ENCODE results near the gene SHISAL1. TPM values are rescaled to one million over a fixed set of nuclear protein-coding genes. Genes with fewer than 3 reads are reported as not detected.

The SHISAL1 gene
- total RNA-seq (2022) (not detected in 2 replicates), Bru-seq, nascent RNA (percentile 1 among the genes with signal in this experiment), BruChase-seq, experiment 1, labeled RNA remaining after a 2-hour chase (percentile 1 among the genes with signal in this experiment), BruChase-seq, experiment 2, labeled RNA remaining after a 6-hour chase (percentile 3 among the genes with signal in this experiment)
- long read RNA-seq: 0 reads

DNA sequence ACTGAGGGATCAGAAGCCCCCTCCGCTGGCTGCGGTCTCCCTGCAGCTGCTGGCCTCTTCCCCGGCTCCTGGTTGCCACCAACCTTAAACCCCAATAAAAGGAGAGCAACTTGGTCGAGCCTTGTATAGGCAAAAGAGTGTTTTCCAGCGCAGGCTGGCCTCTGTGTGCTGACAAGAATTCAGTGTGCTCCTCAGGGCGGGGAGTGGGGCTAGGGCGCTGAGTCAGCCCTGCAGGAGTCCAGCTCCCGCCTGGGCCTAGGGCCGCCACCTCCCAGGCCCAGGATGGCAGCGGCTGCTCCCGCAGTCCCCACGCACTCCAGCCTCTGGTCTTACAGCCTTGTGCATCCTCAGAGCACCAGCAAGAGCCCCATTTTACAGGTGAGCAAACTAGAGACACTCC, at the start of gene SHISAL1:
Gene SHISAL1 (minus strand): TSS at position 186 of the 400 bp plus-strand sequence. CDS start 12,006 bp downstream, outside the sequence.
- Histone ChIP-seq H3K36me3 (ENCODE audit: control insufficient read depth, insufficient read depth, low read length) (no peaks in the 10 kb centered on the region), H3K4me1 (no peaks in the 10 kb centered on the region), H3K9me3 (no peaks in the 10 kb centered on the region), H3K4me3 (ENCODE audit: low read depth, low read length) (no peak within 1 kb of the TSS), H3K27me3 (replicated peaks; ENCODE audit: control insufficient read depth, insufficient read depth, low read length) (no peaks in the 10 kb centered on the region)
- DNase-seq: no peak
- BruUV-seq (replicated peaks): no TSS peak
- Mint-ChIP-seq H3K4me3 (ENCODE audit: unreplicated experiment) (no peak within 1 kb of the TSS), H3K27ac (ENCODE audit: unreplicated experiment) (no peak within 1 kb of the TSS), H3K9me3 (ENCODE audit: unreplicated experiment) (no peaks in the 10 kb centered on the region), H3K4me1 (ENCODE audit: low read depth, unreplicated experiment) (no peaks in the 10 kb centered on the region), H3K27me3 (ENCODE audit: insufficient read depth, unreplicated experiment) (no peaks in the 10 kb centered on the region), H3K36me3 (ENCODE audit: insufficient read depth, unreplicated experiment) (no peaks in the 10 kb centered on the region)
- CTCF ChIA-PET: no interaction called here
- POLR2A ChIA-PET: no interaction called here
- TF ChIP-seq, protein P1, sequence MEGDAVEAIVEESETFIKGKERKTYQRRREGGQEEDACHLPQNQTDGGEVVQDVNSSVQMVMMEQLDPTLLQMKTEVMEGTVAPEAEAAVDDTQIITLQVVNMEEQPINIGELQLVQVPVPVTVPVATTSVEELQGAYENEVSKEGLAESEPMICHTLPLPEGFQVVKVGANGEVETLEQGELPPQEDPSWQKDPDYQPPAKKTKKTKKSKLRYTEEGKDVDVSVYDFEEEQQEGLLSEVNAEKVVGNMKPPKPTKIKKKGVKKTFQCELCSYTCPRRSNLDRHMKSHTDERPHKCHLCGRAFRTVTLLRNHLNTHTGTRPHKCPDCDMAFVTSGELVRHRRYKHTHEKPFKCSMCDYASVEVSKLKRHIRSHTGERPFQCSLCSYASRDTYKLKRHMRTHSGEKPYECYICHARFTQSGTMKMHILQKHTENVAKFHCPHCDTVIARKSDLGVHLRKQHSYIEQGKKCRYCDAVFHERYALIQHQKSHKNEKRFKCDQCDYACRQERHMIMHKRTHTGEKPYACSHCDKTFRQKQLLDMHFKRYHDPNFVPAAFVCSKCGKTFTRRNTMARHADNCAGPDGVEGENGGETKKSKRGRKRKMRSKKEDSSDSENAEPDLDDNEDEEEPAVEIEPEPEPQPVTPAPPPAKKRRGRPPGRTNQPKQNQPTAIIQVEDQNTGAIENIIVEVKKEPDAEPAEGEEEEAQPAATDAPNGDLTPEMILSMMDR (IDR thresholded peaks at IDR 0.05; ENCODE audit: insufficient read depth in 1 of 2, low read depth in 1 of 2, low read length in 1 of 2, severe bottlenecking in 1 of 2, unreplicated experiment in 1 of 2): no peak
- intact Hi-C loops (cut with micrococcal nuclease; ENCODE audit: unreplicated experiment): no loop called here

DNA sequence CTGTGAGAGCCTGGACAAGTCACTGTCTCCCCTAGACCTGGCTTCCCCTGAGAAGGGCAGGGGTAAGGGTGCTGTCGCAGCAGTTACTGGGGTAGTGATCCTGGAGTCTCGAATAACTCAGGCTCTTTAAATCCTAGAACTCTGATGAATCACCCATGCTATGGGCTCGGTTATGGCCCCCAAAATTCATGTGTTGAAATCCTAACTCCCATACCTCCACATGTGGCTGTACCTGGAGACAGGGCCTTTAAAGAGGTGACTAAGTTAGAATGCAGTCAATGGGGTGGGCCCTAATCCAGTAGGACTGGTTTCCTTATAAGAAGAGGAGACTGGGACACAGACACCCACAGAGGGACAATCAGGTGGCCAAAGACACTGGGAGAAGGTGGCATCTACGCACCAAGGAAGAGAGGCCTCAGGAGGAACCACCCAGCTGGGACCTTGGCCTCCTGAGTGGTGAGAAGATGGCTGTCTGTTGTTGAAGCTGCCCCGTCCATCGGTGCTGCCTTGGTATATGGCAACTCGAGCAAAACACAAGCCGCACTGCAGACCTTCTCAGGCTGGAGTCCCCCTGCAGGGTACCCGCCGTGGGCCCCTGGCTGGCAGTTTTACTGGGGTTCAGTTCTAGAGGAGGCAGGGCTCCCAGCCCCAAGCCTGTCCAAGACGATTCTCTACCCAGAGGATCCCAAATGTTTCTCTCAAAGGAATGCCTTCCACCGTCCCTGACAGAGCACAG, 48.8 kb upstream of the SHISAL1 start:
- H3K4me1 Mint-ChIP-seq (ENCODE audit: low read depth, unreplicated experiment): no peaks in the 10 kb centered on the region
- TF ChIP-seq, protein P1 (IDR thresholded peaks at IDR 0.05; ENCODE audit: insufficient read depth in 1 of 2, low read depth in 1 of 2, low read length in 1 of 2, severe bottlenecking in 1 of 2, unreplicated experiment in 1 of 2): no peak
- peaks cover 12% of the 10 kb centered on the region for H3K27me3 Mint-ChIP-seq (ENCODE audit: insufficient read depth, unreplicated experiment)
- no peaks in the 10 kb centered on the region for H3K9me3 Mint-ChIP-seq (ENCODE audit: unreplicated experiment)
- H3K27ac Mint-ChIP-seq (ENCODE audit: unreplicated experiment): no peak overlapping the region
- no peaks in the 10 kb centered on the region for H3K36me3 Mint-ChIP-seq (ENCODE audit: insufficient read depth, unreplicated experiment)
- H3K4me1 ChIP-seq: no peaks in the 10 kb centered on the region
- H3K4me3 ChIP-seq (ENCODE audit: low read depth, low read length): no peak overlapping the region
- H3K4me3 Mint-ChIP-seq (ENCODE audit: unreplicated experiment): no peak overlapping the region
- no TSS peak for BruUV-seq (replicated peaks)
- intact Hi-C loops (cut with micrococcal nuclease; ENCODE audit: unreplicated experiment): loop anchor here (10.0 kb wide), 1 partner anchor 83 kb away; no protein-coding TSS in a partner anchor
- POLR2A ChIA-PET: no interaction called here
- CTCF ChIA-PET: no interaction called here
- no peaks in the 10 kb centered on the region for H3K36me3 ChIP-seq (ENCODE audit: control insufficient read depth, insufficient read depth, low read length)
- no peaks in the 10 kb centered on the region for H3K9me3 ChIP-seq
- DNase-seq: no peak
- no peaks in the 10 kb centered on the region for H3K27me3 ChIP-seq (replicated peaks; ENCODE audit: control insufficient read depth, insufficient read depth, low read length)

DNA sequence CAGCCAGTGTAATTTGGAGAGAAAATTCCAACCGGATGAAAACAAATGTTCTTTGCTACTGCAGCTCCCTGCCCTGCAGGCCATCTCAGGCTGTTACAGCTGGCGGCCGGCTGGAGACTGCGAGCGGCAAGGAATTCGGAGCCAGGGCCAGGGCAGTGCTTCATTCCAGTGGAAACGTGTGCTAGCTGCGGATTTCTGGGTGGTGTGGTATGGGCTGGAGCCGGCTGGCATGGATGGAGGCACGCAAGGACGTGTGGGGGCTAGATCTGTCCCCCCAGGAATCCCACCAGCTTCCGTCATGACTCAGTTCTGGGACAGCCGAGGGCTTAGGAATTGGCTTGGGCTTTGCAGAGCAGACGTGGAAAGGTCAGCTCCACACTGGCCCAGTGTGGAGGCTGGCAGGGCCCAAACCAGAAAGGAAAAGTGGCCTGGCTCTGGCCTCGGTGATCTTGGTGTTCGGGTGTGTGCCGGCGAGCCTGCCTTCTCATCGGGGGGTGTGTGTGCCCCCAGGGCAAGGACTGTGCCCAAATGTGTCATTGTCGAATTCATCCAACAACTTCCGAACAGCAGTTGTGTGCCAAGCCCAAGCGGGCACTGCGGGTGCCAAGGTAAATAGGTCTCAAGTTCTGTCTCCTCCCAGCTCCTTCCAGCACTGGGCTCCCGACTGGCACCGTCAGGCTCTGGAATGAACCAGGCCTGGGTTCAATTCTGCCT, 48.1 kb upstream of the SHISAL1 start:
- Histone ChIP-seq H3K27me3 (replicated peaks; ENCODE audit: control insufficient read depth, insufficient read depth, low read length) (no peaks in the 10 kb centered on the region), H3K4me3 (ENCODE audit: low read depth, low read length) (no peak overlapping the region), H3K4me1 (no peaks in the 10 kb centered on the region), H3K9me3 (no peaks in the 10 kb centered on the region), H3K36me3 (ENCODE audit: control insufficient read depth, insufficient read depth, low read length) (no peaks in the 10 kb centered on the region)
- Mint-ChIP-seq H3K9me3 (ENCODE audit: unreplicated experiment) (no peaks in the 10 kb centered on the region), H3K27ac (ENCODE audit: unreplicated experiment) (no peak overlapping the region), H3K36me3 (ENCODE audit: insufficient read depth, unreplicated experiment) (no peaks in the 10 kb centered on the region), H3K4me3 (ENCODE audit: unreplicated experiment) (no peak overlapping the region), H3K4me1 (ENCODE audit: low read depth, unreplicated experiment) (no peaks in the 10 kb centered on the region), H3K27me3 (ENCODE audit: insufficient read depth, unreplicated experiment) (peaks cover 12% of the 10 kb centered on the region)
- intact Hi-C loops (cut with micrococcal nuclease; ENCODE audit: unreplicated experiment): loop anchor here (10.0 kb wide), 1 partner anchor 84 kb away; no protein-coding TSS in a partner anchor
- BruUV-seq (replicated peaks): no TSS peak
- POLR2A ChIA-PET: no interaction called here
- TF ChIP-seq, protein P1 (IDR thresholded peaks at IDR 0.05; ENCODE audit: insufficient read depth in 1 of 2, low read depth in 1 of 2, low read length in 1 of 2, severe bottlenecking in 1 of 2, unreplicated experiment in 1 of 2): no peak
- DNase-seq: no peak
- CTCF ChIA-PET: no interaction called here

Data from Caco-2 (cell line).